Activated effector memory CD4-positive, alpha-beta T cell treated with Interleukin-2 at 50 U/mL for 16 hours (primary cell): ENCODE results near the gene DEPDC5.
A peak's percentile ranks its signal among the peaks of the same experiment; 100 is the strongest.
"Not testable (repeated sequence)": the region's sequence is repeated elsewhere in the genome, so short reads cannot be mapped to it uniquely, and the experiment has no call there.

Experiments used
- DNase-seq: peaks from one replicate; pipeline ENCODE4 v3.0.0-alpha.2; 2020

DEPDC5 gene

DNA sequence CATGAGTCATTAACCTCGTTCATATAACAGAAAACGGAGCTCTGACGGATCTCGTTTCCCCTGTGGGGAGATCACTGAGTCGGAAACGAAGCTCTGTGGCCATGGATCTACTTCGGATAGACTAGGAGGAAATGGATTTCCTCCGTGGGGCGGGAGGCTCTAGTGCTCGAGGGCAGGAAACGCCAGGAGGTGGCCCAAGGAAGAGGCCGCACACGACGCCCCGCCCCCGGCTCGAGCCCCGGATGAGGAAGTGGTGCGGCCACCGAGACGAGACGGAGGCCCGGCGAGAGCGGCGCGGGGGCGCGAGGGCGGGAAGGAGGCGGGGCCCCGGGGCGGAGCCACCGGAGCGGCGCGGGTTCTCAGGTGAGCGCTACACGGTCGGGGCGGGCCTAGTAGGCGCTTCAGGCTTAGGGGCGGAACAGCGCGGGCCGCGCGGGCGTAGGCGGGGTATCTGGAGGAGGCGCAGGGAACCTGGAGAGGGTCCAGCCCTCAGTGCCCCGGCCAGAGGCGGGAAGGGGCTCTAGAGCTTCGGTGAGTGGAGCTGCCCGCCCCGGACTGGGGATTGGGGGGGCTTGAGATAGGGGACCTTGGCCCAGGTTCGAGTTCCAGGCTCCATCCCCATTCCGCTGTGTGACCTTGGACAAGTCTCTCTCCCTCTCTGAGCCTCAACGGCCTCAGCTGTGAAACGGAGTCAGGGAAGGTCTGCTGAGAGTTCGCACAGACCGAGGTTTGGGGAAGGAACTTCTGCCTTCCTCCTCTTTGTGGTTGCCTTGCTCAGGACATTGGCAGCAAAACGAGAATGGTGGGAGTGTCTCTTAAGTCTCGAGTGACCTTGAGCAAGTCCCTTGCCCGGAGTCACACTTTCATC lies at the start of gene DEPDC5:
Gene DEPDC5, plus strand, starts transcription at position 386 of the 868 bp plus-strand sequence. CDS start 903 bp downstream, outside the sequence.
- DNase-seq = peak; percentile 97

DNA sequence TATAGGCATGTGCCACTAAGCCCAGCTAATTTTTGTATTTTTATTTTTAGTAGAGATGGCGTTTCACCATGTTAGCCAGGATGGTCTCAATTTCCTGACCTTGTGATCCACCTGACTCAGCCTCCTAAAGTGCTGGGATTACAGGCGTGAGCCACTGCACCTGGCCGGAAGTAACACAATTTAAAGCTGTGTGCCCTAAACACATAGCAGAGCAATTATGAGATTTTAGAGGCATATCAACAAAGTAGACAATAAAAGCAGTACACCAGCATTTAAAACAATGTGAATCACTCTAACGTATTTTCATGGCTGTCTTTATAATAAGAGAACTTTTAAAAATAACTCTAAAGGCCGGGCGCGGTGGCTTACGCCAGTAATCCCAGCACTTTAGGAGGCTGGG lies 46.3 kb upstream of the DEPDC5 start:
- DNase-seq = no peak

DNA sequence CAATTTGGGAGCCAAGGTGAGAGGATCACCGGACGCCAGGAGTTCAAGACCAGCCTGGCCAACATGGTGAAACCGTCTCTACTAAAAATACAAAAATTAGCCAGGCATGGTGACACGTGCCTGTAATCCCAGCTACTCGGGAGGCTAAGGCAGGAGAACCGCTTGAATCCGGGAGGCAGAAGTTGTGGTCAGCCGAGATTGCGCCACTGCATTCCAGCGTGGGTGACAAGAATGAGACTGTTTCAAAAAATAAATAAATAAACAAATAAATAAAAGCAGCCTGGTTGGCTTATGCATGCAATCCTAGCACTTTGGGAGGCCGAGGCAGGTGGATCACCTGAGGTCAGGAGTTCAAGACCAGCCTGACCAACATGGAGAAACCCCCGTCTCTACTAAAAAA lies 42.6 kb upstream of the DEPDC5 start:
- not testable (repeated sequence) for DNase-seq

DNA sequence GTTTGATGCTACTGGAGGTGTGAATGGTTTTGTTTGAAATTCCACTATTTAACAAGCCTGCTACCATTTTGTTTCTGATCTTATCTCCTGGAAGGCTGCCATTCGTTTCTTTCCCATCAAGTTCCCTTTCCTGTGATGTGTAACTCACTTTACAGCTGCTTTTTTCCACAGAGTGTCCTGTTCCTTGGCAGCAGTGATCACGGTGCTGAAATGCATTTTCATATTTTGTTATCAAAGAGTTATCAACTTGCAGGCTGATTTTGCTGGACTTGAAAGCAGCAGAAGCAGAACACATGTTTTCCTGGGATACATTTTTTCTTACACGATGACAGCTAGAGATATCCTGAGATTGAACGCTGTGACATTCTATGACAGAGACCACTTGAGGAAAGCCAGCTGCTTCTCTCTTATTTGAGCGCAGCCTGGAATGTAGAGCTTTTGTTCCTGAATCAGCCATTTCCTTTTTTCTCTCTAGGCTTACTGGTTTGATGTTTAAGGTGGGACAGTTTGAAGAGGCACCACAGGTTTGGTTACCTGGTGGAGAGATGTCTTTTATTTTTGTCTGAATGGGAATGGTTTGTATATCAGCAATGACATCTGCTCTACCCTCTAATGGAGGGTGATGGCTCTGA lies 38.6 kb upstream of the DEPDC5 start:
- no peak for DNase-seq

DNA sequence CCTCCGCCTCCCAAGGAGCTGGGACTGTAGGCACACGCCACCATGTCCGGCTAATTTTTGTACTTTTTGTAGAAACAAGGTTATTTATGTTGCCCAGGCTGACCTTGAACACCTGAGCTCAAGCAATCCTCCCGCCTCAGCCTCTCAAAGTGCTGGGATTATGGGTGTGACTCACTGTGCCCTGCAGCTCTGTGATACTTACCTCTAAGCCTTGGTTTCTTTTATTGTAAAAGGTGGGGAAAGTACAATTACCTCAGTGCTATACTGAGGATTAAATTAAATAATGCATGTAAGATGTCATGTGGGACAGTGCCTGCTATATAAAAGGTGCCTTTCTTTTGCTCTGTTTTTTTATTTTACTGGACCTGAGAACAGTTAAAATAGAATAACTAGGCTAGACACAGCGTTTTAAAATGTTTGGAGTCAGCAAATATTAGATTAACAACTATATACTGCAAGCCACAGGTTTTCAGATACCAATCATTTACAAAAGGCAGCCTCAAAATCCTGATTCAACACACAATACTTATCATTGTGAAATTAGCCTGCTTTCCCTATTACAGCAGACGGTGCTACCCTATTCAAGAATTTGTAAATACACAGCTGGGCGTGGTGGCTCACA lies 33.9 kb upstream of the DEPDC5 start:
- no peak for DNase-seq

DNA sequence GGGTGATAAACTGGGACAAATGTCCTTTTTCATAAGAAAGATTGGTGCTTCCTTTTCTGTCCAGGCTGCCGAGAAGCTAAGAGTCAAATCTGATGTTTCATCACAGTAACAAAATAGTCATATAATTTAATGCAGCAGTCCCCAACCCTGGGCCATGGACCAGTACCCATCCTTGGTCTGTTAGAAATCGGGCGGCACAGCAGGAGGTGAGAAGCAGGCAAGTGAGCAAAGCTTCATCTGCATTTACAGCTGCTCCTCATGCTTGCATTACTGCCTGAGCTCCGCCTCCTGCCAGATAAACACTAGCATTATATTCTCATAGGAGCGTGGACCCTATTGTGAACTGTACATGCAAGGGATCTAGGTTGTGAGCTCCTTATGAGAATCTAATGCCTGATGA lies 30.1 kb upstream of the DEPDC5 start:
- DNase-seq = no peak

DNA sequence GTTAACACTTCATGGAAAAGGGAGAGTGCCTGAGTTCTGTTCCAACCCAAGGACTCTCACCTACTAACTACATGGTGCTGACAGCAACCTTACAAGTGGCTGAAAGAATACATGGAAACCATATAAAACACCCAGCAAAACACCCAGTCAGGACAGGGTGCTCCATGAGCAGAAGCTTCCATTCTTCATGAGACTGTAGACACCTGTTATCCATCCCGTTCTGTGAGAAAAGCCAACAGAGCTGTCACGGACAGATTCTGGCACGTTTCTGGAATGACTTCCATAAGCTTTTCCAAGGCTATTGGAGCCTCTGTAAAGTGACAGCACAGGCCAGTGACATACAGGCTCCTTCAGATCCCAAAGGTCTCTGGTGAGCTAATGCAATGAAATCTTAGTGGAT lies 27.1 kb upstream of the DEPDC5 start:
- DNase-seq = no peak

DNA sequence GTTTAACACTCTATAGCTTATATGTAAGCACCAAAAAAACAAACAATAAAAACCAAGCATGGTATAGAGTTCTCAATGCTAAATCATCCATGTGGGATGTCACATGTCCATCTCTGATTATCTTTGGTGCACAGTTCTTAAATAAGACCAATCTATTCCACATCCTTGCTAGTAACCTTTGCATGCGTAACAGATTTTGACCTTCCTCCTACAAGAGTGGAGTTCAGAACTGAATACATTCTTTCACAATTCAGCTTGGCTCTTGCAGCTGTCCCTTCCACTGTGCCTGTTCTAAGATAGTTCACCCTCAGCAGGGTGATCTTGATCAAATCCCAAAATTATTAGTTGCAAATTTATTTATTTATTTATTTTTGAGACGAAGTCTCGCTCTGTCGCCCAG lies 25.0 kb upstream of the DEPDC5 start:
- DNase-seq = no peak

DNA sequence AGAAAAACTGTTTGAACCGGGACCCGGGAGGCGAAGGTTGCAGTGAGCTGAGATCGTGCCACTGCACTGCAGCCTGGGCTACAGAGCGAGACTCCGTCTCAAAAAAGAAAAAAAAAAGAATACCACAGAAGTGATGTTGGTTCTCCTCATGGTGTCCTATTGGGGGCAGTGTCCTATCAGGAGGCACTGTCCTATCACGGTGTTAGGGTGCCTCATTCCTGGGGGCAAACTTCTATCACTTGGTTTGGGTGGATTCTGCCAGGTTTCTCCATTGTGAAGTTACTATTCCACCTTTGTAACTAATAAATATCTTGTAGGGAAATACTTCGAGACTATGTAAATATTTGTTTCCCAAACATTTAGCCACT lies 23.5 kb upstream of the DEPDC5 start:
- no peak for DNase-seq

DNA sequence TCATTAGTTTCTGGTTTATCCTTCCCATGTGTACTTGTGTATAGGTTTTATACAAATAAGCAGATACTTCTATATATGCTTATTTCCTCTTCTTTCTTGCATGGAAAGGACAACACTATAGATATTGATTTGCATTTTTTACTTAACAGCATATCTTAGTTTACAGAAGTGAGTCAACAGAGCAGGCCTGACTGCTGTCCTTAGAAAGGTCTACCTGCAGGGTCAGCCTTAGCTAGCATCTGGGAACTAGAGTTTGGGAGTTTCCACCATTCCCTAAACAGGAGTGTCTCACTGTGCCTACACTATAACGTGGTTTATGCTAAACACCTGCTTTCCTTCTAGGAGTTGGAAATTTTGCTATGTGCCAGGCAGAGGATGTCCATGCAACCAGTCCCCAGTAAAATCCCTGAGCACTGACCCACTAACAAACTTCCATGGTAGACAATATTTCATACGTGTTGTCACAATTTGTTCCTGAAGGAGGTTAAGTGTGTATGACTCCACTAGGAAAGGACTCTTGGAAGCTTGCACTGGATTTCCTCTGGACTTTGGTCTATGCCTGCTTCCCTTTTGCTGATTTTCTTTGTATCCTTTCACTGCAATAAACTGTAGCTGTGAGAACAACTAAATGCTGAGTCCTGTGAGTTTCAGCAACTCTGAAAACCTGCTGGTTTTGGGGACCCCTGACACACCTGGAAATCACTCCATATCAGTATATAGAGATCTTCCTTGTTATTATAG lies 21.6 kb upstream of the DEPDC5 start:
- DNase-seq = no peak

DNA sequence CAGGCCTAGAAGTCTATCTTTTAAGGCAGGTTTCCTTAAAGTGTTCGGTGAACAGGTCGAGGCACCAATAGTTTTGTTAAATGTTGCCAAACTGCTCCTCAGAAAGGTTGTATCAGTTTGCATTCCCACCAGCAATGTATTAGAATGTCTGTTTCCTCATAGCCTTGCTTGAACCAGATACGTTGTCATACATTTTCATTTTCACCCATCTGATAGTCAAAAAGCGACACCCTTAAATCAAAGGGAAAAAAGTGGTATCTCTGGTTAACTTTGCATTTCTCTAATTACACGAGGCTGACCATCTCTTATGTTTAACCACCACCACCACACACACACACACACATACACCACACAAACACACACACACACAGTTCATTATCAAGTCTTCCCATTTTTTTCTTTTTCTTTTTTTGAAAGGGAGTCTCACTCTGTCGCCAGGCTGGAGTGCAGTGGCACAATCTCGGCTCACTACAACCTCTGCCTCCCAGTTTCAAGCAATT lies 20.2 kb upstream of the DEPDC5 start:
- DNase-seq = no peak

DNA sequence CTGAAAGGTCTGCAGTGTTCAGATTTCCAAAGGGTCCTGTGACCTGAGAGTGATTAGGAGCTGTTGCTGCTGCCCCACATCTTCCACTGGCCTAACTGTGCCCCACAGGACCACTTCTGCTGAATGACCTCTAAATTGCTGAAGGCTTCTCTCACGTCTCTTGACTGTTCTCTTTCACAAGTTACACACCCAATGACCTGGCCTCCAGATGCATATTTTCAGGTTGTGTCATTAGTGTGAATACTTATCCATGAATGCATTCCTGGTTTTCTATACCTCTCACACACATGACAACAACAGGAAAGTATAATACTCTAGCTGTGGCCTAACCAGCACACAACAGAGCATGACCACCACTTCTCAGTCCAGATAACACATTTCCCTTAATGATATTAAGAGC lies 19.3 kb upstream of the DEPDC5 start:
- DNase-seq = no peak

DNA sequence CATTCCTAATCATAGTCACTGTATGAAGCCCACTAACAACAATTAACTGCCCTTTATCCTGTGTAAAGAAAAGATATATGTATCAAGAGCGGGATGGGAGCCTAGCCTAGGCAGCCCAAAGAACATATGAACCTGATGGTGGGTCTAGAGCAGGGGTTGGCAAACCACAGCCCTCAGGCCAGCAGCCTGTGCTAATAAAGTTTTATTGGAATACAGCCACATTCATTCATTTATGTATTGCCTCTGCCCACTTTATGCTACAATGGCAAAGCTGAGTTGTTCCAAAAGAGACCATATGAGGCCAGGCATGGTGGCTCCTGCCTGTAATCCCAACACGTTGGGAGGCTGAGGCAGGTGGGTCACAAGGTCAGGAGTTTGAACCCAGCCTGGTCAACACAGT lies 17.4 kb upstream of the DEPDC5 start:
- DNase-seq = no peak

DNA sequence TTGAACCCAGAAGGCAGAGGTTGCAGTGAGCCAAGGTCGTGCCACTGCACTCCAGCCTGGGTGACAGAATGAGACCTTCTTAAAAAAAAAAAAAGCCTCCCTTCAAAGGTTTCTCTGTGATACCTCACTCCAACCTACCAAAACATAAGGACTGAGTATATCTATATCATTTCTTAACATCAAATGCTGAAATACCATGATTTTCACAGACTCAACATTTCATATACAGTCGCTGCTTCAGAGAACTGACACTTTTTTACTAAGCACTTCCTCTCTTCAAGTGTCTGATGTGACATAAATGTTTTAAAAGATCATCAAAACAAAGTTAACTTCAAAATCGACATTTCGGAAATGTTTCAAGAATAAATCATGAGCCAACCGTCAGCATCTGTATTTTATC lies 15.9 kb upstream of the DEPDC5 start:
- no peak for DNase-seq

DNA sequence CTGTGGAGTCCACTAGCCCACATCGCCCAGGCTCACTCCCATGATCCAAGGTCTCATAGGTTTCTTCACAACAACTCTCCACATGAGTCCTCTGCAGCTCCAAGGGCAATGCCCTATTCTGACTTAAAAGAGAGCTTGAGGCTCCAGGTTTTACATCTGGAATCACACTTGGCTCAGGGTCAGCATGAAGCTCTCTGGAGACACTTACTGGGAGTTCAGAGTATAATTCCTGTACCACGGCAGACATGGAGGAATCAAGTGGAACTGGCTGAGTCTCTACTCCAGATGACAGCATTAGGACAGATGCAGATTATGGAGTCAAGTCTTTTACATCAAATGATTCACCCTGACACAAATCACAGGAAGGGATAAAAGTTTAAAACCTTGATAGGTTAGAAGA lies 15.3 kb upstream of the DEPDC5 start:
- no peak for DNase-seq

DNA sequence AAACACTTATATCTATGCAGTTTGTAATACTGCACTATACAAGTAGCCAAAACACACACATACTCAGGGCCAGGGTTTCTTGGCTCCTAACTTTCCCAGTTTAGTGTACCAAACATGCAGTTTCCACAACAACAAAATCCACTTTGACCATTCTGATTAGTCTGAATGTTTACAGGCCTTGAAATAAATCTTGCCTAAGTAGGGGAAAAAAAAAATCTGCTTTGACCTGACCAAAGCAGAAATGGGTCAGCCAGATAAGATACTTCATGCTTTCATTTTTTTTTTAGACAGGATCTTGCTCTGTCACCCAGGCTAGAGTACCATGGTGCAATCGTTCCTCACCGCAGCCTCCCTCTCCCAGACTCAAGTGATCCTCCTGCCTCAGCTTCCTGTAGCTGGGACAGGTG lies 14.0 kb upstream of the DEPDC5 start:
- DNase-seq = no peak

DNA sequence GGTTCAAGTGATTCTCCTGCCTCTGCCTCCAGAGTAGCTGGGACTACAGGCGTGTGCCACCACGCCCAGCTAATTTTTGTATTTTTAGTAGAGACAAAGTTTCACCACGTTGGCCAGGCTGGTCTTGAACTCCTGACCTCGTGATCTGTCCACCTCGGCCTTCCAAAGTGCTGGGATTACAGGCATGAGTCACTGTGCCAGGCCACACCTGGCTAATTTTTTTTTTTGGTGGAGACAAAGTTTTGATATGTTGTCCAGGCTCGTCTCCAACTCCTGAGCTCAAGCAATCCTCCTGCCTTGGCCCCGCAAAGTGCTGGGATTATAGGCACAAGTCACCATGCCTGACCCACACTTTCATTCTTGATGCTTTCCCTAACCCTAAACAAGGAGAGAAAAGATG lies 13.5 kb upstream of the DEPDC5 start:
- not testable (repeated sequence) for DNase-seq

DNA sequence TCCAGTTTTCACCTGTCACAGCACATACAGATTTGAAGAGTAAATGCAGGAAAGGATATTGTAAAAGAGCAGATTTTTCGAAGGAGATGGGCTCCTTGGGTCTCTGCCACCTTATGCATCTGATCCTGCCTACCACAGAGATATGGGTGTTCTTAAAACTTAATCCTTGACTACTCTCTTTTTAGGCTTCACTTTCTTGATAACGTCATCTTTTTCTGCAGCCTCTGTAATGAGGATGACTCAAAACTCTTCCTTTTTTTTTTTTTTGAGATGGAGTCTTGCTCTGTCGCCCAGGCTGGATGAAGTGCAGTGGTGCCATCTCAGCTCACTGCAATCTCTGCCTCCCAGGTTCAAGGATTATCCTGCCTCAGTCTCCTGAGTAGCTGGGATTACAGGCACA lies 11.7 kb upstream of the DEPDC5 start:
- DNase-seq = no peak

DNA sequence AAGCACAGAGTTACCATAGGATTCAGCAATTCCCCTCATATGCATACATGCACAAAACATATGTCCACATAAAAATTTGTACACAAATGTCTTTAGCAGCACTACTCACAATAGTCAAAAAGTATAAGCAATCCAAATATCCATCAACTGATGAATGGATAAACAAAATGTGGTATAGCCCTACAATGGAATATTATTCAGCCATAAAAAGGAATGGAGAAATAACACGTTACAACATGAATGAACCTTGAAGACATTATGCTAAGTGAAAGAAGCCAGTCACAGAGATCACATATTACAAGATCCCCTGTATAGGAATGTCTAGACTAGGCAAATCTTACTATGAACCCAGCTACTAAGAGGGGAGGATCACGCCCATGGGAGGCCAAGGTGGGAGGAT lies 11.1 kb upstream of the DEPDC5 start:
- no peak for DNase-seq

DNA sequence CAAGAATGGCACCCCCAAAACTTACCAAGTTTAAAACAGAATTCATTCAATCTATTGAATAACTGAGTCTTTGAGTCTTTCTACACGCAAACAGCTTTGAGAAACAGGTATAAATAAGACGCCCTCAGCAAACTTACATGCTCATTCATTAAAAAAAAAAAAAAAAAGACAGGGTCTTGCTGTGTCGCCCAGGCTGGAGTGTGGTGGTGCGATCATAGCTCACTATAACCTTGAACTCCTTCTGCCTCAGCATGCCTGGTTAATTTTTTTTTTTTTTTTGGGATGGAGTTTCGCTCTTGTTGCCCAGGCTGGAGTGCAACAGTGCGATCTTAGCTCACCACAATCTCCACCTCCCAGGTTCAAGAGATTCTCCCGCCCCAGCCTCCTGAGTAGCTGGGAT lies 9.9 kb upstream of the DEPDC5 start:
- DNase-seq = no peak

DNA sequence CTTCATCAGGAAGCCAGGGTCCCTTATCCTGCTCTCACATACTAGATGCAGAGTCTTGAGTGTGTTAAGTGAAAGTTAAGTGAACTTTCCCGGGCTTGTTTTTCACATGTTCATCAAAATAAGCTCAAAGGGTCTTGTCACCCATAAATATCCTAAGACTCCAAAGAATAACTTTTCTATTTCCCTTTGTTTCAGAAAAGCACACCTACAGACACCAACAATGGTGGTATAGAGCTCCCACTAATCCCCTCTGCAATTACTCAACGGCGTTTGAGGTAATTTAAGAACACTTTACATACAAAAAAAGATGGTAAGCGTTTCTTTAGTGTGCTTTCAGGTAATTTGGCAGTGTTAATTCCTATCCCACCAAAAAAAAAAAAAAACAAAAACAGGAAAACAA lies 6.4 kb upstream of the DEPDC5 start:
- DNase-seq = no peak

DNA sequence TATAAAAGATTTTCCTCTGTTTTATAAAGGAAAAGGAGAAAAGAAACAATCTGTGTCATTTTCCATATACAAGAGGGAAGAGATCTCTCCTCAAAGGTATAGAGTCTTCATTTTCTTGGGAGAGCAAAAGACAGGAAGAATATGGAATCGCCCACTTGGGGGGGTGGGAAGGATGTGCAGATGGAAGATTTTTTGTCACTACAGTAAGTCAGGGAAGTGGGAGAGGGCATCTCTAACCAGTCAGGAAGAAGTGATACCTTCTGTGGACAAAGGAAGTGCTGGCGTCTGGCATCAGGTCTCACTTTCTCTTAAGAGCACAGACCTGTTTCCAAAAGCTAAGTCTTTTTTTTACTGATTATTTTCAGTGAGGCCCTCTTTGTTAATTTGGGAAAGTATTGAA lies 5.3 kb upstream of the DEPDC5 start:
- DNase-seq = no peak

DNA sequence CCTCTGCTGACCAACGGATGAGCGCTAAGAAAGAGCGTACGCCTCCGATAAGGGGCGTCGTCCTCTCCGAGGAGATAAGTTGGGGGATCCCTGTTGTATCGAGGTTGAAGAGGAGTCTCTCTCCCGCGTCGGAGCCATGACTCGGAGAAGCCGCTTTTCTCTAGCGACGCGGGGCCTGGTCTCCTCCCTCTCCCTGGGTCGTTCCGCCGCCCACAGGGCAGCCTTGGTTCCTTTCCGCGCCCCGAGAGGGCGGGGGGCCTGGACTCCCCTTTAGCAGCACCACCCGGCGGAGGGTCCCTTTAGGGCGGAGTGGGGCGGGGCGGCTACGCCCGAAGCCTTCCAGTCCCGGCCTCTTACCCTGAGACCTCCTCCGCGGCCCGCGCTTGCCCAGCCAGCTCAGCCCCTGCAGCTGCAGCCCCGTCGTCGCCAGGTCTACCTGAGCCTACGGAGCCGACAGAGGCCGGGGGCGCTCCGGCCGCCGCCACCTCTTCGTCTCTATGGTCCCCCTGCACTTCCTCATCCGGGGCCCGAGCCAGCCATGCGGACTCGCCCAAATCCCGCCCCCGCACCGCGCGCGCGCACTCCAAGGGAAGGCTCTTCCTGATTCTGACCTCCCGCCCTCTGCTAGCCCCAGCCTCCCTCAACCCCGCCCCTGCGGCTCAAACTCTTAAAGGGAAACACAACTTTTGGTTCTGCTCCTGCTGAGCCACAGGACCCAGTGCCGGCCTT lies 4.0 kb upstream of the DEPDC5 start, which contains the start of gene PRR14L:
Gene PRR14L, minus strand, starts transcription at position 497 of the 729 bp plus-strand sequence. CDS start 11,272 bp downstream, outside the sequence.
- peak; percentile 97 for DNase-seq
